Mesenchymal stem cell (in vitro differentiated cells and primary cell): Measurements from ENCODE around the gene ADAM10.
A peak's percentile ranks its signal among the peaks of the same experiment; 100 is the strongest.

ENCODE experiments used
- DNase-seq: peaks from one replicate; pipeline ENCODE4 v3.0.0-alpha.2; 2013
- H2AFZ ChIP-seq: one replicate; pipeline ENCODE4 v1.6.1; 2013; ENCODE audit warnings: low read depth, mild to moderate bottlenecking, control low read depth, inconsistent platforms, low read length, moderate library complexity
- H2AK5ac ChIP-seq: 2 replicates; pipeline ENCODE4 v1.6.1; 2013; ENCODE audit warnings: low read length, moderate library complexity, mild to moderate bottlenecking, inconsistent platforms; ENCODE audit not compliant: severe bottlenecking
- H2BK120ac ChIP-seq: one replicate; pipeline ENCODE4 v1.6.1; 2013; ENCODE audit warnings: low read depth, mild to moderate bottlenecking, inconsistent platforms, low read length, moderate library complexity
- H2BK12ac ChIP-seq, 2 experiments: one replicate each; pipeline ENCODE4 v1.6.1; 2013; ENCODE audit warnings: inconsistent platforms in 2 of 2, low read length in 2 of 2, mild to moderate bottlenecking in 2 of 2, moderate library complexity in 2 of 2, control low read depth in 1 of 2
- H2BK15ac ChIP-seq: one replicate; pipeline ENCODE4 v1.6.1; 2013; ENCODE audit warnings: mild to moderate bottlenecking, low read depth, inconsistent platforms; ENCODE audit not compliant: poor library complexity, severe bottlenecking
- H2BK5ac ChIP-seq: 2 replicates; pipeline ENCODE4 v1.6.1; 2013; ENCODE audit warnings: low read depth, mild to moderate bottlenecking, low read length, control low read depth, inconsistent platforms; ENCODE audit not compliant: poor library complexity, severe bottlenecking
- H3K14ac ChIP-seq, 2 experiments: one replicate each; pipeline ENCODE4 v1.6.1; 2013; ENCODE audit warnings: inconsistent platforms in 2 of 2, low read length in 2 of 2, control low read depth in 1 of 2, mild to moderate bottlenecking in 1 of 2, moderate library complexity in 1 of 2
- H3K18ac ChIP-seq, 2 experiments: one replicate each; pipeline ENCODE4 v1.6.1; 2013; ENCODE audit warnings: inconsistent platforms in 2 of 2, low read length in 2 of 2, control low read depth in 1 of 2, low read depth in 1 of 2, mild to moderate bottlenecking in 1 of 2
- H3K23ac ChIP-seq, 2 experiments: one replicate each; pipeline ENCODE4 v1.6.1; 2013; ENCODE audit warnings: inconsistent platforms in 2 of 2, low read length in 2 of 2, mild to moderate bottlenecking in 2 of 2, moderate library complexity in 2 of 2, control low read depth in 1 of 2
- H3K27ac ChIP-seq: 2 replicates; pipeline ENCODE4 v1.5.1; 2013; ENCODE audit warnings: mild to moderate bottlenecking, moderate library complexity, low read length, control low read depth, inconsistent platforms; ENCODE audit not compliant: poor library complexity, severe bottlenecking
- H3K27me3 ChIP-seq, 2 experiments: 2 replicates each; pipeline versions ENCODE4 v1.6.1 to v1.7.0; 2013; ENCODE audit warnings: low read length in 2 of 2, mild to moderate bottlenecking in 2 of 2, moderate library complexity in 2 of 2, control low read depth in 1 of 2, inconsistent platforms in 1 of 2; ENCODE audit not compliant: control insufficient read depth in 1 of 2, insufficient read depth in 1 of 2
- H3K36me3 ChIP-seq, 2 experiments: 2 replicates each; pipeline versions ENCODE4 v1.6.1 to v1.7.0; 2013; ENCODE audit warnings: low read length in 2 of 2, control low read depth in 1 of 2, inconsistent platforms in 1 of 2, low read depth in 1 of 2, mild to moderate bottlenecking in 1 of 2; ENCODE audit not compliant: insufficient read depth in 2 of 2, control insufficient read depth in 1 of 2
- H3K4ac ChIP-seq, 2 experiments: one replicate each; pipeline ENCODE4 v1.6.1; 2013; ENCODE audit warnings: inconsistent platforms in 2 of 2, low read length in 2 of 2, mild to moderate bottlenecking in 2 of 2, moderate library complexity in 2 of 2, control low read depth in 1 of 2, low read depth in 1 of 2
- H3K4me1 ChIP-seq: 2 replicates; pipeline ENCODE4 v1.6.1; 2013; ENCODE audit warnings: low read depth, low read length, control low read depth; ENCODE audit not compliant: control insufficient read depth, insufficient read depth
- H3K4me2 ChIP-seq: 2 replicates; pipeline ENCODE4 v1.6.1; 2013; ENCODE audit warnings: low read length, mild to moderate bottlenecking, inconsistent platforms; ENCODE audit not compliant: poor library complexity, severe bottlenecking
- H3K4me3 ChIP-seq, 2 experiments: 2 replicates each; pipeline versions ENCODE4 v1.5.1 to v1.7.0; 2013; ENCODE audit warnings: low read length in 2 of 2, mild to moderate bottlenecking in 2 of 2, control low read depth in 1 of 2, low read depth in 1 of 2; ENCODE audit not compliant: insufficient read depth in 1 of 2
- H3K79me1 ChIP-seq: replicated peaks from 2 replicates; pipeline ENCODE4 v1.6.1; 2013; ENCODE audit warnings: mild to moderate bottlenecking, control low read depth, low read length, inconsistent platforms; ENCODE audit not compliant: poor library complexity, severe bottlenecking
- H3K9ac ChIP-seq: 2 replicates; pipeline ENCODE4 v1.7.0; 2013; ENCODE audit warnings: mild to moderate bottlenecking, low read length, moderate library complexity
- H3K9me3 ChIP-seq: 2 replicates; pipeline ENCODE4 v1.7.0; 2013; ENCODE audit warnings: mild to moderate bottlenecking, low read length; ENCODE audit not compliant: control insufficient read depth
- H4K8ac ChIP-seq: one replicate; pipeline ENCODE4 v1.6.1; 2013; ENCODE audit warnings: inconsistent platforms, mild to moderate bottlenecking, low read length, moderate library complexity
- H4K91ac ChIP-seq: one replicate; pipeline ENCODE4 v1.6.1; 2013; ENCODE audit warnings: mild to moderate bottlenecking, low read length, inconsistent platforms
- WGBS: methylation state at CpG from one replicate; pipeline ENCODE4 v1.1.7; 2013; ENCODE audit warnings: mixed read lengths; 5-methylcytosine and 5-hydroxymethylcytosine counted together

ADAM10 gene

DNA sequence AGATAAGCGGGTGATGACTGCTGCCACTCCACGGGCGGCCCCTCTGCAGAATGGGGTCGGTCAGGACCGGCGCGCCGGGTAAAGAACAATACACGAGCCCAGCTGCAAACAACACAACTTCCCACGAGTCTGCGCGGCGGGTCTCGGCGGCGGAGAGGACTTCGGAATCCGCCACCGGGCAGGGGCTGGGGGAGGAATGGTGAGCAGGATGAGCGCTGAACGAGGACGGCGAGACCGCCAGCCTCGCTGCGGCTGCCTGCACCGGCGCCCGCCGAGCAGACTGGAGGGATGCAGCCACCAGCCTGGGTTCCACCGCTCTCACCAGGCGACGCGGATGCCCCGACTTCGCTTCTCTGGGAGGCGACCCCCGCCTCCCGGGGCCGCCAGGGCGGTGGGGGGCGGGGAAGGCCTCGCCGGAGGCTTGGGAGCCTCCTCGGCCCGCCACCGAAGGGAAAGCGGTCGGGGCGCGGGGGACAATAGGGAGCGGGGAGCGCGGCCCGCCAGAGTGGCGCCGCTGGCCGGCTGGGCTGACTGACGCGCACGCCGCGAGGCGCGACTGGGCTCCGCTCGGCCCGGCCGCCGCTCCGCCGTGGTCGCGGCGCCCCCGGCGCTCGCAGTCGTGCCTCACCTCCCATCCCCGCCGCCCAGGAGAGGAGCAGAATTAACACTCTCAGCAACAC is 515 bp downstream of the ADAM10 start:
- peak overlapping the region; percentile 86 to 96 for H3K4me3 ChIP-seq
- peak overlapping the region; percentile 98 for H2BK5ac ChIP-seq
- no peaks in the 10 kb centered on the region for H3K9me3 ChIP-seq
- peak overlapping the region; percentile 87 for H2BK15ac ChIP-seq
- peak overlapping the region; percentile 71 for H2BK120ac ChIP-seq
- H4K91ac ChIP-seq, result peak overlapping the region; percentile 91
- H3K14ac ChIP-seq, result peak overlapping the region; percentile 76 to 99
- H3K18ac ChIP-seq, result peak overlapping the region; percentile 95 to 99
- peak overlapping the region; percentile 93 for H3K9ac ChIP-seq
- peak overlapping the region in 1 of 2 experiments; percentile 92 for H2BK12ac ChIP-seq
- under 1% methylated on average over 63 of the region's 81 CpGs for WGBS
- no peaks in the 10 kb centered on the region for H3K79me1 ChIP-seq
- peak overlapping the region; percentile 51 to 99 for H3K23ac ChIP-seq
- peak; percentile 52 for DNase-seq
- no peaks in the 10 kb centered on the region for H3K36me3 ChIP-seq
- no peaks in the 10 kb centered on the region for H3K27me3 ChIP-seq
- H3K27ac ChIP-seq, result peak overlapping the region; percentile 97
- peaks cover 3% of the 10 kb centered on the region for H3K4me1 ChIP-seq
- peak overlapping the region; percentile 83 to 99 for H3K4ac ChIP-seq
- H3K4me2 ChIP-seq, result peak overlapping the region; percentile 81
- peak overlapping the region; percentile 89 for H4K8ac ChIP-seq
- H2AK5ac ChIP-seq, result peak overlapping the region; percentile 9
- peak overlapping the region; percentile 61 for H2AFZ ChIP-seq

- Histone ChIP-seq H3K14ac (peak overlapping the region in 1 of 2 experiments; percentile 99), H3K79me1 (no peaks in the 10 kb centered on the region), H3K36me3 (no peaks in the 10 kb centered on the region), H4K91ac (peak overlapping the region; percentile 91), H3K4me2 (peak overlapping the region; percentile 81), H4K8ac (no peak overlapping the region), H3K4me1 (peaks cover 4% of the 10 kb centered on the region), H2BK15ac (peak overlapping the region; percentile 44), H3K23ac (peak overlapping the region in 1 of 2 experiments; percentile 99), H3K9me3 (no peaks in the 10 kb centered on the region), H3K9ac (peak overlapping the region; percentile 93), H3K27me3 (no peaks in the 10 kb centered on the region), H3K18ac (peak overlapping the region; percentile 95 to 99), H2BK12ac (no peak overlapping the region), H2BK5ac (peak overlapping the region; percentile 98), H3K27ac (peak overlapping the region; percentile 20), H2BK120ac (no peak overlapping the region), H3K4me3 (peak overlapping the region; percentile 86 to 96), H2AK5ac (peak overlapping the region; percentile 9), H2AFZ (no peak overlapping the region), H3K4ac (peak overlapping the region in 1 of 2 experiments; percentile 99)
- DNase-seq, result no peak
- 7% methylated on average over 12 of the region's 14 CpGs for WGBS
These were observed 1.3 kb downstream of the ADAM10 start for GRCh38 chr15:58748040-58748851.

- peak overlapping the region in 1 of 2 experiments; percentile 86 for H3K4me3 ChIP-seq
- H2BK15ac ChIP-seq, result no peak overlapping the region
- DNase-seq, result no peak
- H3K27ac ChIP-seq, result no peak overlapping the region
- no peak overlapping the region for H3K14ac ChIP-seq
- H2AK5ac ChIP-seq, result no peak overlapping the region
- H3K79me1 ChIP-seq, result no peaks in the 10 kb centered on the region
- no peaks in the 10 kb centered on the region for H3K27me3 ChIP-seq
- H2AFZ ChIP-seq, result no peak overlapping the region
- no peak overlapping the region for H2BK5ac ChIP-seq
- no peak overlapping the region for H3K18ac ChIP-seq
- H3K23ac ChIP-seq, result no peak overlapping the region
- H3K4me2 ChIP-seq, result peak overlapping the region; percentile 63
- no peaks in the 10 kb centered on the region for H3K9me3 ChIP-seq
- peaks cover 7% of the 10 kb centered on the region for H3K4me1 ChIP-seq
- WGBS, result 100% methylated on average over 1 of the region's 1 CpG
- H2BK12ac ChIP-seq, result no peak overlapping the region
- peak overlapping the region; percentile 93 for H3K9ac ChIP-seq
- no peak overlapping the region for H2BK120ac ChIP-seq
- no peak overlapping the region for H3K4ac ChIP-seq
- no peak overlapping the region for H4K91ac ChIP-seq
- no peaks in the 10 kb centered on the region for H3K36me3 ChIP-seq
- H4K8ac ChIP-seq, result no peak overlapping the region
These were observed 3.3 kb downstream of the ADAM10 start for GRCh38 chr15:58746174-58746573.
